Myocyte (in vitro differentiated cells): ENCODE data around the gene TRMT112. TPM values are rescaled to one million over a fixed set of nuclear protein-coding genes. Genes with fewer than 3 reads are reported as not detected.

ENCODE experiments used
- DNase-seq: peaks from one replicate; pipeline ENCODE4 v3.0.0-alpha.2; 2012; ENCODE audit warnings: low read depth
- total RNA-seq: library from RNA; depleted of rRNA; stranded (reverse); fragments of >200 nt; gene quantifications from 2 replicates; pipeline ENCODE4 v1.2.3, GENCODE V29; 2014

Gene TRMT112
- total RNA-seq, 1 donor from 2014 or later = 231 TPM

DNA sequence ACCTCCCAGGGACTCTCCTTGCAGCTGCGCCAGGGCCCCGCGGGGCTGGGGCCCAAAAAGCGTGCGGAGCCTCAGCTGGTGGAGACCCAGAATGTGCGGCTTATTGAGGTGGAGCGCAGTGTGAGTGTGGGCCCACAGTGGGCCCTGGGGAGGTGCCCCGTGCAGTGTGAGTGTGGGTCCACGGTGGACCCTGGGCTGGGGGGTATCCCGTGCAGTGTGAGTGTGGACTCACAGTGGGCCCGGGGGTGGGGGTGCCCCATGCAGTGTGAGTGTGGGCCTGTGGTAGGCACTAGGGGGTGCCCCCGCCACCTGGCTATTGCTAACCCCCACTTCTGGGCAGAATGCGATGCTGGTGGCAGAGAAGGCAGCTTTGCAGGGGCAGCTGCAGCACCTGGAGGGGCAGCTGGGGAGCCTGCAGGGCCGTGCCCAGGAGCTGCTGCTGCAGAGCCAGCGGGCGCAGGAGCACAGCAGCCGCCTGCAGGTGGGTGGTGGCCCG lies 33.8 kb upstream of the TRMT112 start:
- DNase-seq = no peak

DNA sequence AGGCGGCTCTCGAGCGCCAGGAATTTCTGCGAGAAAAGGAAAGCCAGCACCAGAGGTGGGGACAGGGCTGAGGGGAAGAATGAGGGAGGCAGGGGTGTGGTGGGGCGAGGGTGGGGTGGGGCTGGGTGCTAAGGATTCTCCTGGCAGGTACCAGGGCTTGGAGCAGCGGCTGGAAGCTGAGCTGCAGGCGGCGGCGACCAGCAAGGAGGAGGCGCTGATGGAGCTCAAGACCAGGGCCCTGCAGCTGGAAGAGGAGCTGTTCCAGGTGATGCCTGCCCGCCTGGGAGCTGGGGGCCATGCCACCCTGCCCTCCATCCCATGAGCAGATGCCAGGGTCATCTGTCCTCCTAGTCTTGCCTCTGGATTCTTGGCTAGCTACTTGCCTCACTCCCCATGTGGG lies 32.0 kb upstream of the TRMT112 start:
- DNase-seq = no peak

DNA sequence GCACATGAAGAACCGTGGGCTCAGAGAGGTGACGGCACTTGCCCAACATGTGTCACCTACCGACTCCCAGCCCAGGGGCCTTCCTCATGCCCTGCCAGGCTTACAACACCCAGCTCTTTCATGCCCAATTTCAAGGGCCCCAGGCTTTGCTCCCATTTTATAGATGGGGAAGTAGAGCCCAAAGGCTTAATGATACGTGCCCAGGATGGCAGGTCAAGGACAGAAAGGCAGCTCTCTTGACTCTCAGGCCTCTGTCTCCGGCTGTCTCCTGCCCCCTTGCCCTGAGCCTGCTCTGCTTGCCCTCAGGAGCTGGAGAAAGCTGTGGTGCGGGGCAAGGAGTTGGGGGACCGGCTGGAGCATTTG lies 31.6 kb upstream of the TRMT112 start:
- DNase-seq = no peak

DNA sequence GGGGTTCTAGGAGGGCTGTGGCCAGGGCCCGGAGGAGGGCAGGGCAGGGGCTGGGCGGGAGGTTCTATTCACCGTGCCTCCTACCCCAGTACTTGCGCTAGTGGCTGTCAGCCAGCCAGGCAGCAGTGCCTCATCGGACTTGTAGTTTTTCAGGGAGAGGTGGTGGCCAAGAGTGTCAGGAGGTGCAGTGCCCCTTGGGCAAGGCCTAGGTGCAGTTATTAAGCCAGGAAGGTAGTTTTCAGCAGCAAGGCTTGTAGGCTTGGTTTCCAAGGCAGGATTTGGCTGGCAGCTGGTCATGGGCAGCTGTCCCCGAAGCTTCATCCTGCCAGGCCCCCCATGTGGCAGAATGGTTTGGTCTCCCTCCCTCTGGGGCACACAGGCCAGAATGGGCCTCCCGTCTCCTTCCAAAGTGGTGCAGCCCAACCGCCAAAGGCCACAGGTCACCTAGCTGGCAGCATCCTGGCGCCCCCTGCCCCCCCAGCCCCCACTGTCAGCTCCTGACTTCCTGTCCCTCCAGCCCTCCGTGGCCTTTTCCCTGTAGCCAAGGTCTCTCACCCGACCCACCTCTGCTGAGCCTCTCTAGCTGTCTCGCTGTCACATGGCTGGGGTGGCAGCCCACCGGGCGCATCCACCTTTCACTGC lies 31.1 kb upstream of the TRMT112 start:
- peak; percentile 83 for DNase-seq

DNA sequence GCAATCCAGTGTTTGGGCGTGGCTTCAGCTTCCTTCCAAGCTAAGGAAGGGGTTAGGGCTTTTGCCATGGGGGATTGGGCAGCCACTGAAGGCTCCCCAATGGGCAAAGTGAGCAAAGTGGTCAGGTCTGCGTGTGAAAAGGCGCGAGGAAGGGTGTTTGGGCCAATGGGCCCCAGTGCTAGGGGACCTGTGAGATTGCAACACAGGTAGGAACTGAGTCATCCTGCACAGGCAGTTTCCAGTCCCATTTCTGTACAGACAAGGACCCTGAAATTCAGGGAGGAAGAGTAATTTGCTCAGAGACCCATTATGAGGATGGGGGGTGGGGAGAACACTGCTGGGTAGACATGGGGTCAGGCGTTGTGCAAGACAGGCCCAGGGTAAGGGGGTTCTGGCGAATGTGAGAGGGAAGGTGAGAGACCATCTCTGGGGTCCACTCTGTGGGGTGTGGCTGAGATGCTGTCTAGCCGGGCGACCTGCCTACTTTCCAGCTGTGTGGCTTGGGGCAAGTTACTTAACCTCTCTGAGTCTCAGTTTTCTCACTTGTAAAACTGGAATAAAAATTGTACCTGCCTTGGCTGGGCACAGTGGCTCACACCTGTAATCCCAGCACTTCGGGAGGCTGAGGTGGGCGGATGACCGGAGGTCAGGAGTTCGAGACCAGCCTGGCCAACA lies 30.0 kb upstream of the TRMT112 start:
- DNase-seq = no peak

DNA sequence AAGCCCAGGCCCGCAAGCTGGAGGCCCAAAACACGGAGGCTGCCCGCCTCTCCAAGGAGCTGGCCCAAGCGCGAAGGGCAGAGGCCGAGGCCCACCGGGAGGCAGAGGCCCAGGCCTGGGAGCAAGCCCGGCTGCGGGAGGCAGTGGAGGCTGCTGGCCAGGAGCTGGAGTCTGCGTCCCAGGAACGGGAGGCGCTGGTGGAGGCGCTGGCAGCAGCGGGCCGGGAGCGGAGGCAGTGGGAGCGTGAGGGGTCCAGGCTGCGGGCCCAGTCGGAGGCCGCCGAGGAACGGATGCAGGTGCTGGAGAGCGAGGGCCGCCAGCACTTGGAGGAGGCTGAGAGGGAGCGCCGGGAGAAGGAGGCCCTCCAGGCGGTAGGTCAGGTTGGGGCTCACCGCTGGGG lies 27.4 kb upstream of the TRMT112 start:
- DNase-seq = no peak

DNA sequence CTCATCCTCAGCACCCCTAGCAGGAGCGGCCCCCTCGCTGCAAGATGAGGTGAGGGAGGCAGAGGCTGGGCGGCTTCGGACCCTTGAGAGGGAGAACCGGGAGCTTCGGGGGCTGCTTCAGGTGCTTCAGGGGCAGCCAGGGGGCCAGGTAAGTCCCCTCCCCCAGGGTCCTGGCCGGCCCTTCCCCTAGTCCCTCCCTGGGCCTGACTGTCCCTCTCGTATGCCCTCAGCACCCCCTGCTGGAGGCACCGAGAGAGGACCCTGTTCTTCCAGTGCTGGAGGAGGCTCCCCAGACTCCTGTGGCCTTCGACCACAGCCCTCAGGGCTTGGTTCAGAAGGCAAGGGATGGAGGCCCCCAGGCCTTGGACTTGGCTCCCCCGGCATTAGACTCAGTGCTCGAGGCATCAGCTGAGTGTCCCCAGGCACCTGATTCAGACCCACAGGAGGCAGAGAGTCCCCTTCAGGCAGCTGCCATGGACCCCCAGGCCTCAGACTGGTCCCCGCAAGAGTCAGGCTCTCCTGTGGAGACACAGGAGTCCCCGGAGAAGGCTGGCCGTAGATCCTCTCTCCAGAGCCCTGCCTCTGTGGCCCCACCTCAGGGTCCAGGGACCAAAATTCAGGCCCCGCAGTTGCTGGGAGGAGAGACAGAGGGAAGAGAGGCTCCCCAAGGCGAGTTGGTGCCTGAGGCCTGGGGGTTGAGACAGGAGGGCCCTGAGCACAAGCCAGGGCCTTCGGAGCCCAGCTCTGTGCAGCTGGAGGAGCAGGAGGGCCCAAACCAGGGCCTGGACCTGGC lies 26.6 kb upstream of the TRMT112 start:
- no peak for DNase-seq

DNA sequence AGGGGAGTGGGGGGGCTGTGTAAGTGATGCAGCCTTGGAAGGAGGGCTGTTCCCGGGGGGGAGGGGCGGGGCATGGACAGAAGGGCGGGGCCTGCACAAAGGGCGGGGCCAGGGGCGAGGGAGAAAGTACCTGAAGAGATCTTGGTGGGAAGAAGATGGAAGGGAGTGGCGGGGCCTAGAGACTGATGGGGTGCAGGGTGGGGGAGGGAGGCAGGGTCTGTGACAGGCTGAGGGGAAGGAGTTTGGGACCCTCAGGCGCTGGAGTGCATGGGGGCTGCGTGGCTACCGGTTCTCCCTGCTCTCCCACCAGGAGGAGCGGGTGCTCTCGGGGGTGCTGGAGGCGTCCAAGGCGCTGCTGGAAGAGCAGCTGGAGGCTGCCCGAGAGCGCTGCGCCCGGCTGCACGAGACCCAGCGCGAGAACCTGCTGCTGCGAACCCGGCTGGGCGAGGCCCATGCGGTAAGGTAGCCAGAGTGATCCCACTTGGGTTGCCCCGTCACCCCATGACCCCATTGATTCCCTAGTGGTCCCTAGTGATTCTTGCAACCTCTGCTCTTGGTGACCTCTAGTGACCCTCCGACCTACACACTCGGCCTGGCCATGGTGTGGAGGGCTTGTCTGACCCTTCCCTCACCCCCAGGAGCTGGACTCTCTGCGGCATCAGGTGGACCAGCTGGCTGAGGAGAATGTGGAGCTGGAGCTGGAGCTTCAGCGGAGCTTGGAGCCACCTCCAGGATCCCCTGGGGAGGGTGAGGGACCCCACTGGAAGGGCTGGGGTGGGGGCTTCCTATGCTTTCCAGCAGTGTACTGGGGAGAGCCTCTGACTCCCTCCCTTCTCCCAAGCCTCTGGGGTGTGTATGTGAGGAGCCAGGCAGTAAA lies 25.7 kb upstream of the TRMT112 start:
- no peak for DNase-seq

DNA sequence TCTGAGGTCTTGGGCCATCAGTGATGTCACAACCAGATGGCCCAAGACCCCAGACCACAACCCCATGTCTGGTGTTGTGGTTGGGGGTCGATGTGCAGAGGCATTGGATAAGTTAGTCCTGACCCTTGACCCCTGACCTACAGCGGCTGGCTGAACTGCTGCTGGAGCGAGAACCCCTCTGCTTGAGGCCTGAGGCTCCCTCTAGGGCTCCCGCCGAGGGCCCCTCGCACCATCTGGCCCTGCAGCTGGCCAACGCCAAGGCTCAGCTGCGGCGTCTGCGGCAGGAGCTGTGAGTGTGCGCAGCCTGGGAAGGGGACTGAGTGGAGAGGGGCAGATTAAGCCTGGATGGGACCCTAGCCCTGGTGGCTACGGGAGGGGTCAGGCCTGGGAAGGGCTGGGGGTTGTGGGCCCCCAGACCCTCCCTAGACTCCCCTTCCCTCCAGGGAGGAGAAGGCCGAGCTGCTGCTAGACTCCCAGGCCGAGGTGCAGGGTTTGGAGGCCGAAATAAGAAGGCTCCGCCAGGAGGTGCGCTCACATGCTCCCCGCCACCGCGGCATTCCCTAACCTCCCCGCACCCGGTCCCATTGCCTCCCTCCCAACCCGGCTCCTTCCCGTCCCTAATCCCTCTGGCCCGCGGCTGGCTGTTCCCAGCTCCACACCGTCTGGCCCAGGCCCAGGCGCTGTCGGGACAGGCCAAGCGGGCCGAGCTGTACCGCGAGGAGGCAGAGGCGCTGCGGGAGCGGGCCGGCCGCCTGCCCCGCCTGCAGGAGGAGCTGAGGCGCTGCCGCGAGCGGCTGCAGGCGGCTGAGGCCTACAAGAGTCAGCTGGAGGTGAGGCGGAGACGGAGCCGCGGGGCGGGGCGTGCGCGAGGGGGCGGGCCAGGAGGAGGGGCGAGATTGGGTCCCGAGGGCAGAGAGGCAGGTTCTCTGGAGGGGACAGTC lies 24.8 kb upstream of the TRMT112 start:
- peak; percentile 78 for DNase-seq

DNA sequence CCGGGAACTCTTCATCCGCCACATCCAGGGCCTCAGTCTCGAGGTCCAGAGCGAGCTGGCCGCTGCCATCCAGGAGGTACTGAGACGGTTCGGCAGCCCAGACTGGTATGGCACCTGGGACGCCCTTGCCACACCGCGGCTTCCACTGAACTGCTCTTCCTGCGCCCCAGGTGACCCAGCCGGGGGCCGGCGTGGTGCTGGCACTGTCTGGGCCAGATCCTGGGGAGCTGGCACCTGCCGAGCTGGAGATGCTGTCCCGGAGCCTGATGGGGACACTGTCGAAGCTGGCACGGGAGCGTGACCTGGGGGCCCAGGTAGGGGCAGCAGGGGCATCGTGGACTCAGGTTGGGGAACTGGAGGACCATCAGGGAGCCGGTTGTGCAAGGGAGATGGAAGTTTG lies 24.1 kb upstream of the TRMT112 start:
- no peak for DNase-seq

DNA sequence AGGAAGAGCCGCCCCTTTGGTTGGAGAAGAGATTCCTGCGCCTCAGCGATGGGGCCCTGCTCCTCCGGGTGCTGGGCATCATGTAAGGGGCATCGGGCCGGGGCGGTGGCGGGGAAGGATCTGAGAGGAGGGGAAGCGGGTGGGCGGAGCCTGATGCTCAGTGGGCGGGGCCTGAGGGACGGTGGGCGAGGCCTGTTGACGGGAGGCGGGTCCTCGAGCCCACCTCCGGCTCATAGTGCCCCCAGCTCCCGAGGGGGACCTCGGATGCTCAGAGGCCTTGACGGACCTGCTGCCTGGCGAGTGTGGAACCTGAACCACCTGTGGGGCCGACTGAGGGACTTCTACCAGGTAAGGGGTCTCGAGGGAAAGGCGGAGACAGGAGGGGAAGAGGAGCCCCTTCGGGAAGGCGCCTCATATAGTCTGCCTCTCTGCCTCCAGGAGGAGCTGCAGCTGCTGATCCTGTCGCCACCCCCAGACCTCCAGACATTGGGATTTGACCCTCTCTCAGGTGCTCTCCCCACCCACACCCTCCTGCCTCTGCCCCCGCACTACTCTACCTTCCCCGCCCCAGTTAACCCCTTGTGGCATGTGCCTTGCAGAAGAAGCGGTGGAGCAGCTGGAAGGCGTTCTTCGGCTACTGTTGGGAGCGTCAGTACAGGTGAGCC lies 23.4 kb upstream of the TRMT112 start:
- DNase-seq = no peak

DNA sequence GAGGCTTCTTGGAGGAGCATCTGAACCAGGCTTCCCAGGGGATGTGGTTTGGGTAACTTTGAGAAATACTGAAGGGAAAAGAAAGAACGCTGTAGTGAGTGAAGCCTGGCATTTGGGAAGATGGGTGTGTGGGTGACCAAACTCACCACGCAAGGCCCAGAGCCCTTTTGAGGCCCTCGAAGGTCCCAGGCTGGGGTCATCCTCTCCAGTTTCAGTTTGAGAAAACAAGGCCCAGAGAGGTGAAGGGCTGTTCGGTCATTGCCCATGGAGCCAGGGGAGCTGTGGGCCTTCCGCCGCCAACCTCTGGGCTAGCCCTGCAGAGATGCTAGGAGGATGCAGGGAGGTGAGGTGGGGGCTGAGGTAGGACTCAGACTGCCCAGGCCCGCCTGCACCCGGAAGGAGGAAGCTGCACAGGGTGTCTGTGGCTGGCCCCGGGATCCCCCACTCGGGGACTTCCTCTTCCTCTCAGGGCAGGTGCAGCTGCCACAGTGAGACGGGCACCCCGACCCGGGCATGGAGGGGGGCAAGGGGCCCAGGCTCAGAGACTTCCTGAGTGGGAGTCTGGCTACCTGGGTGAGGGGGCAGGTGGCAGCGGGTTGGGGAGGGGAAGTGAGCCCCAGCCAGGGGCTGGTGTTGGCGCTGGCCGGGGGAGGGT lies 22.5 kb upstream of the TRMT112 start, which contains the start of gene CCDC88B:
Gene CCDC88B (plus strand): TSS at position 451 of the 655 bp plus-strand sequence. CDS start 63 bp downstream, at position 514.
- no peak for DNase-seq

DNA sequence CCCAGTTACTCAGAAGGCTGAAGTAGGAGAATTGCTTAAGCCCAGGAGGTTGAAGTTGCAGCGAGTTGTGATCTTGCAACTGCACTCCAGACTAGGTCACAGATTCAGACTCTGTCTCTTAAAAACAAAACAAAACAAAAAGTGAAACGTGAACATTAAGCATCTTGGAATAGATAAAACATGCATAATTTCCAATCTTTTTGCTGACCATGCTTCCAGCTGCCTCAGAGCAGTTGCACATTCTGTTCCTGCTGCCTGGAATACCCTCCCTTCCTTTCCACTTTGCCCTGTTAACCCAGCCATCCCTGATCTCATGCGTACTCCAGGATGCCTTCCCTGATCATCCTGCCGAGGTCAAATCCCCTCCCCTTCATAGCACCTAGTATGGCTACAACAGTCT lies 21.9 kb upstream of the TRMT112 start:
- no peak for DNase-seq

DNA sequence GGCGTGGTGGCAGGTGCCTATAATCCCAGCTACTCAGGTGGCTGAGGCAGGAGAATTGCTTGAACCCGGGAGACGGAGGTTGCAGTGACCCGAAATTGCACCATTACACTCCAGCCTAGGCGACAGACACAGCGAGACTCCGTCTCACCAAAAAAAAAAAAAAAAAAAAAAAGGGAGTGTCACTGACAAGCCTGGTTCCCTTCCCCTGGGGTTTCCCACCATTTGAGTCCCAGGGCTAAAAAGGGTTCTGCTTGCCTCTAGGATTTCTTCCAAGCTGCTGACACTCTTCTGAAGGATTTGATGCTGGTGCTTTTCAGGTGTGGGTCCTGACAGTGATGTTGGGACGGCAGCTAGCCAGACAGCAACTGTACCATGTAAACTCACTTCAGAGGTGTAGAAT lies 21.4 kb upstream of the TRMT112 start:
- DNase-seq = no peak

DNA sequence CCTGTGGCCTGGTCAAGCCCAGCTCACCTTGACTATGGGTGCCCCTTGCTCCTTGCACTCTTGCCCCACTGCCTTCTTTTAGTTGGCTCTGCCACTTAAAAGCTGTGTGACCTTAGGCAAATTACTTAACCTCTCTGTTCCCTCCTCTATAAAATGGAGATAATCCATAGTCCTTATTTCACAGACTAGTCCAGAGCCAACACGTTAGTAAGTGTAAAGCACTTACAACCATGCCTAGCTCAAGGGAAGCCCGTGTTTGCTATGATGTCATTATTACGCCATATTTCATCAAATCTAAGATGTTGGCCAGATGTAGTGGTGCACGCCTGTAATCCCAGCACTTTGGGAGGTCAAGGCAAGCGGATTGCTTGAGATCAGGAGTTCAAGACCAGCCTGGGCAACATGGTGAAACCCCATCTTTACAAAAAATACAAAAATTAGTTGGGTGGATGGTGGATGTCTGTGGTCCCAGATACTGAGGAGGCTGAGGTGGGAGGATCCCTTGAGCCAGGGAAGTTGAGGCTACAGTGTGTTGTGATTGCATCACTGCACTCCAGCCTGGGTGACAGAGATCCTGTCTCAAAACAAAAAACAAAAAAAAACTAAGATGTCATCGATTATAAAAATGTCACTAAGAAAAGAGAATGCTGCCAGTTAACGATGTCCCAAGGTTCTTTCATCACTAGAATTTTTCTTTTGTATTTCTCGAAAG lies 20.3 kb upstream of the TRMT112 start:
- no peak for DNase-seq

DNA sequence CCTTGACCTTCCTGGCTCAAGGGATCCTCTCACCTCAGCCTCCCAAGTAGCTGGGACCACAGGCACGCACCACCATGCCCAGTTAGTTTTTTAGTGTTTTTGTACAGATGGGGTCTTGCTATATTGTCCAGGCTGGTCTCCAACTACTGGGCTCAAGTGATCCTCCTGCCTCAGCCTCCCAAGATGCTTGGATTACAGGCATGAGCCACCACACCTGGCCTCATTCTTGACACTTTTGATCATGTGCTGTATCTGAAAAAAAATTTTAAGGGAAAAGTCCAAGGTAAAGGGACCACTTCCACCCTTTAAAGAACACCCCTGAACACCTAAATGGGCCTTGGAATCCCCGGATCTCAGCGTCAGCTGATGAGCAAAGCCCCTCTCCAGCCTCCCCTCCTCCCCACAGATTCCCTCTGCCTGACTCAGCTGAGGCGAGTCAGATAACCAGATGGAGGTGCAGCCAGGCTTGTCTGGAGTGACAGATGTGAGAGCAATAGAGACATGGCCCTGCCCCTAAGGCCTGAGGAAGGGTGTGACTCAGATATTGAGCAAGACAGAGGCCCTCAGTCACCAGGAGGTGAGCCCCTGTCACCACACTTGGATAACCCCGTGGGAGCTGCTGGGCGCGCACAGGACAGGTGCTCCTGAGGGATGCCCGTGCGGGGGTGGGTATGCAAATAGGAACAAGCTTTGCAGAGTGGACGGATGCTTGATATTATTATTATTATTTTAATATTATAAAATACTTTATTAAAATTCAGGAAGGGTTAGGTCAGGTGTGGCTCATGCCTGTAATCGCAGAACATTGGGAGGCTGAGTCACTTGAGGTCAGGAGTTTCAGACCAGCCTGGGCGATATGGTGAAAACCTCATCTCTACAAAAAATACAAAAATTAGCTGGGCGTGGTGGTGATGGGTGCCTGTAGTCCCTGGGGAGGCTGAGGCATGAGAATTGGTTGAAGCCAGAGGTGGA lies 17.7 kb upstream of the TRMT112 start:
- peak; percentile 95 for DNase-seq

DNA sequence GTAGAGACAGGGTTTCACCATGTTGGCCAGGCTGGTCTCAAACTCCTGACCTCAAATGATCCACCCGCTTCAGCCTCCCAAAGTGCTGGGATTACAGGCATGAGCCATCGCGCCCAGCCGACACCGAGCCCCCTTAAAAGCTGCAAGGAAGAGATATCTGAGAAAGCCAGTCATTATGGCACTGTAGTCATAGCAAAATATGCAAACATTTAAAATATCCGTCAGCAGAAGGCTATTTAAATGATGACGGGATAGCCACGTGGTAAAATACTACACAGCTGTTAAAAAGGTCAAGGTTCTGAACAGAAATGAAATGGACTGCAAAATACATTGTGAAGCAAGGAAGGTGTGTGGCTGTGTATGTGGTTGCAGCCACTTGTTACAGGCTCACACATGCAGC lies 16.2 kb upstream of the TRMT112 start:
- DNase-seq = no peak
